ENCODE data around the gene RNF212.

- no peak for TF ChIP-seq CTCF (IDR thresholded peaks at IDR 0.05)
- no peak for TF ChIP-seq POLR2A (IDR thresholded peaks at IDR 0.05)
Measured at GRCh38 chr4:1030031-1030430, 83.3 kb downstream of the RNF212 start.

All from uterus (tissue), 2 donors.